Stimulated activated CD4-positive, alpha-beta T cell treated with anti-CD3 and anti-CD28 coated beads, Interleukin-4, amount 100 ng/mL, for 1 hour (primary cell): Measurements from ENCODE around the gene ITM2C.

Source experiments
- DNase-seq: peaks from one replicate; pipeline ENCODE4 v3.0.0-alpha.2; 2020

Gene ITM2C

GRCh38 chr2:230874456-230874855 is 9.7 kb downstream of the ITM2C start:
- no peak for DNase-seq

GRCh38 chr2:230874876-230875275 is 10.1 kb downstream of the ITM2C start:
- DNase-seq, result no peak

GRCh38 chr2:230875347-230876315 is 10.9 kb downstream of the ITM2C start:
- DNase-seq, result no peak

GRCh38 chr2:230877116-230877758 is 12.5 kb downstream of the ITM2C start:
- no peak for DNase-seq

- no peak for DNase-seq
These were observed 13.2 kb downstream of the ITM2C start for GRCh38 chr2:230877759-230878598.

- DNase-seq, result no peak
These were observed 14.0 kb downstream of the ITM2C start for GRCh38 chr2:230878599-230879188.

- DNase-seq, result no peak
These were observed 14.6 kb downstream of the ITM2C start for GRCh38 chr2:230879271-230879882.

GRCh38 chr2:230879891-230880290 is 15.1 kb downstream of the ITM2C start:
- no peak for DNase-seq

GRCh38 chr2:230881840-230882239 is 17.1 kb downstream of the ITM2C start:
- no peak for DNase-seq

- no peak for DNase-seq
These were observed 20.9 kb downstream of the ITM2C start for GRCh38 chr2:230885463-230886130.

GRCh38 chr2:230886206-230886605 is 21.5 kb downstream of the ITM2C start:
- DNase-seq, result no peak

- no peak for DNase-seq
These were observed 21.9 kb downstream of the ITM2C start for GRCh38 chr2:230886671-230887071.

- no peak for DNase-seq
These were observed 22.6 kb downstream of the ITM2C start for GRCh38 chr2:230887342-230887741.

- no peak for DNase-seq
These were observed 24.2 kb downstream of the ITM2C start for GRCh38 chr2:230888824-230889400.

GRCh38 chr2:230889911-230890601 is 25.3 kb downstream of the ITM2C start:
- DNase-seq, result no peak

GRCh38 chr2:230890646-230891045 is 25.9 kb downstream of the ITM2C start:
- no peak for DNase-seq

GRCh38 chr2:230891064-230891463 is 26.3 kb downstream of the ITM2C start:
- no peak for DNase-seq

GRCh38 chr2:230891509-230891908 is 26.8 kb downstream of the ITM2C start:
- DNase-seq, result no peak

GRCh38 chr2:230893338-230893737 is 28.6 kb downstream of the ITM2C start:
- no peak for DNase-seq
